GM23248 (cell line): ENCODE measurements around the gene LFNG. TPM values are rescaled to one million over a fixed set of nuclear protein-coding genes. Genes with fewer than 3 reads are reported as not detected.
A peak's percentile ranks its signal among the peaks of the same experiment; 100 is the strongest.

Experiments used
- DNase-seq: peaks from one replicate; pipeline ENCODE4 v3.0.0-alpha.2; 2015
- H2AFZ ChIP-seq: fragments of 200-600 bp; sonication (generic); 2 replicates; pipeline ENCODE4 v1.6.1; 2016; ENCODE audit warnings: antibody characterized with exemption
- H3F3A ChIP-seq: fragments of 200-600 bp; sonication (generic); 2 replicates; pipeline ENCODE4 v1.6.1; 2016; ENCODE audit warnings: mild to moderate bottlenecking, antibody characterized with exemption, mixed run types; ENCODE audit not compliant: insufficient read depth
- H3K27ac ChIP-seq: fragments of 200-600 bp; sonication (generic); 2 replicates; pipeline ENCODE4 v1.5.1; 2016; ENCODE audit warnings: mild to moderate bottlenecking
- H3K27me3 ChIP-seq: fragments of 200-600 bp; sonication (generic); replicated peaks from 2 replicates; pipeline ENCODE4 v1.6.1; 2016; ENCODE audit warnings: mild to moderate bottlenecking; ENCODE audit not compliant: insufficient read depth
- H3K36me3 ChIP-seq: fragments of 200-600 bp; sonication (generic); 2 replicates; pipeline ENCODE4 v1.6.1; 2016; ENCODE audit warnings: low read depth, mild to moderate bottlenecking
- H3K4me1 ChIP-seq: fragments of 200-600 bp; sonication (generic); 2 replicates; pipeline ENCODE4 v1.6.1; 2016; ENCODE audit warnings: mild to moderate bottlenecking; ENCODE audit not compliant: insufficient read depth
- H3K4me2 ChIP-seq: fragments of 200-600 bp; sonication (generic); one replicate; pipeline ENCODE4 v1.6.1; 2016; ENCODE audit warnings: mild to moderate bottlenecking; ENCODE audit not compliant: unreplicated experiment
- H3K4me3 ChIP-seq: fragments of 200-600 bp; sonication (generic); 2 replicates; pipeline ENCODE4 v1.5.1; 2016; ENCODE audit warnings: mild to moderate bottlenecking
- H3K79me2 ChIP-seq: fragments of 200-600 bp; sonication (generic); 2 replicates; pipeline ENCODE4 v1.6.1; 2016; ENCODE audit warnings: mild to moderate bottlenecking; ENCODE audit not compliant: insufficient read depth
- H3K9ac ChIP-seq: fragments of 200-600 bp; sonication (generic); 2 replicates; pipeline ENCODE4 v1.6.1; 2016; ENCODE audit warnings: mild to moderate bottlenecking
- H3K9me2 ChIP-seq: fragments of 200-600 bp; sonication (generic); 2 replicates; pipeline ENCODE4 v1.6.1; 2016; ENCODE audit warnings: mixed run types, mild to moderate bottlenecking, moderate library complexity; ENCODE audit not compliant: insufficient read depth
- H3K9me3 ChIP-seq: fragments of 200-600 bp; sonication (generic); one replicate; pipeline ENCODE4 v1.6.1; 2017; ENCODE audit warnings: low read depth
- H4K20me1 ChIP-seq: fragments of 200-600 bp; sonication (generic); 2 replicates; pipeline ENCODE4 v1.6.0; 2016; ENCODE audit not compliant: insufficient read depth
- EZH2 ChIP-seq: fragments of 200-600 bp; sonication (generic); IDR thresholded peaks from 2 replicates; pipeline ENCODE4 v1.6.1; 2018; ENCODE audit warnings: antibody characterized with exemption, mild to moderate bottlenecking; ENCODE audit not compliant: insufficient read depth, poor library complexity, severe bottlenecking
- EZH2phosphoT487 ChIP-seq: fragments of 200-600 bp; sonication (generic); IDR thresholded peaks from 2 replicates; pipeline ENCODE4 v1.6.1; 2018; ENCODE audit warnings: antibody characterized with exemption, moderate library complexity, mild to moderate bottlenecking, low read depth; ENCODE audit not compliant: insufficient read depth
- WGBS, 2 experiments: methylation state at CpG; one replicate each; pipeline ENCODE4 v1.1.6; 2015 to 2017; ENCODE audit warnings: low lambda C conversion rate in 2 of 2, low coverage in 1 of 2; ENCODE audit errors: missing lambda C conversion rate in 2 of 2; 5-methylcytosine and 5-hydroxymethylcytosine counted together
- in situ Hi-C: fragments of 300-500 bp; cut with MboI; formaldehyde crosslinking; loops from 2 replicates; pipeline ENCODE4 v1.15.0; 2020
- polyA plus RNA-seq: library from polyadenylated mRNA; unstranded; fragments of >200 nt; fragmentation: Nextera tagmentation; extraction: Ambion mirVana; gene quantifications from 2 replicates; pipeline ENCODE4 v1.2.1, GENCODE V29; 2016
- total RNA-seq: library from RNA; depleted of rRNA; stranded (reverse); fragments of >200 nt; shearing (Covaris generic); gene quantifications from 2 replicates; pipeline ENCODE4 v1.2.3, GENCODE V29; 2014

Gene LFNG
- total and polyA plus RNA-seq, 2 experiments from 2014 or later = 0.18 to 3.6 TPM

DNA sequence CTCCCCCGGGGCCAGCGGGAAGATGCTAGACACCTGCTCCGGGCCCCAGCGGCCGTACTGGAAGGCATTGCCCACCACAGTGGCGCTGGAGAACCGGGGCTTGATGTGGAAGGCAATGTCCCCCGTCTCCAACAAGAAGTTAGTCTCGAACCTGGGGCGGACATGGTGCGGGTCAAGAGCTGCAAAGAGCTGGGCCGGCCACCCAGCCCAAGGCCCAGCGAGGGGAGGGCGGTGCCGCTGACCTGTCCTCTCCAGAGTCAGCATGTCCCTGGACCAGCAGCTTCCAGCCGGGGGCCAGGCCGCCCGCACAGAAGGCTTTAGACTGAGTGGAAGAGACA is 43.9 kb upstream of the LFNG start:
- no peaks in the 10 kb centered on the region for H3K79me2 ChIP-seq
- peaks cover 13% of the 10 kb centered on the region for H3K4me1 ChIP-seq
- in situ Hi-C loops = no loop called here
- WGBS, 2 experiments = 81 to 88% methylated on average over 11 to 16 of the region's 18 CpGs
- H3F3A ChIP-seq = no peaks in the 10 kb centered on the region
- H3K27ac ChIP-seq = no peak overlapping the region
- H3K36me3 ChIP-seq = no peaks in the 10 kb centered on the region
- no peak for DNase-seq
- no peaks in the 10 kb centered on the region for H3K9me3 ChIP-seq
- H3K27me3 ChIP-seq = no peaks in the 10 kb centered on the region
- H3K4me2 ChIP-seq = no peak overlapping the region
- H3K4me3 ChIP-seq = no peak overlapping the region
- no peak overlapping the region for H3K9ac ChIP-seq
- no peaks in the 10 kb centered on the region for H3K9me2 ChIP-seq
- TF ChIP-seq EZH2phosphoT487 (no peak), EZH2 (no peak)
- H4K20me1 ChIP-seq = no peaks in the 10 kb centered on the region
- no peak overlapping the region for H2AFZ ChIP-seq

DNA sequence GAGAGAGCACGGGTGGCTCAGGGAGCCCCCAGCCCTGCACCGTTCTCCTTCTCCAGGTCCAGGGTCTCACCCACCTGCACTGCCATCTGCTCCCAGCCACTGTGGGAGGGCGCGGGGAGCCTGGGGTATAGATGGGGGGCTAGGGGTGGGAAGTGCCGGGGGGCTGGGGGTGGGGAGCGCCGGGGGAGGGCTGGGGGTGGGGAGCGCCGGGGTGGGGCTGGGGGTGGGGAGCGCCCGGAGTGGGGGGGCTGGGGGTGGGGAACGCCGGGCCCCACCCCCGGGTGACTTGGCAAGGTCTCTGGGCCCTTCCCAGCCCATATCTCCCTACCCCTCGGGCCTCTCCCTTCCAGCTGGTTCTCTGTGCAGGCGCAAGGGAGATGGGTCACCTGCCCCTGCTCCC is 43.3 kb upstream of the LFNG start, which contains the start of gene GRIFIN:
Gene GRIFIN, minus strand, starts transcription at position 101 of the 400 bp plus-strand sequence. Its CDS starts 15 bp downstream, at position 86.
- in situ Hi-C loops = no loop called here
- no peak within 1 kb of the TSS for H3K27ac ChIP-seq
- H3K36me3 ChIP-seq = no peaks in the 10 kb centered on the region
- H3K4me3 ChIP-seq = no peak within 1 kb of the TSS
- no peaks in the 10 kb centered on the region for H3K9me2 ChIP-seq
- no peak for DNase-seq
- TF ChIP-seq EZH2phosphoT487 (no peak), EZH2 (no peak)
- H3K4me1 ChIP-seq = peaks cover 13% of the 10 kb centered on the region
- H3F3A ChIP-seq = no peaks in the 10 kb centered on the region
- 54 to 89% methylated on average over 5 to 16 of the region's 16 CpGs for WGBS, 2 experiments
- no peak within 1 kb of the TSS for H3K4me2 ChIP-seq
- no peaks in the 10 kb centered on the region for H3K79me2 ChIP-seq
- no peaks in the 10 kb centered on the region for H4K20me1 ChIP-seq
- no peak within 1 kb of the TSS for H2AFZ ChIP-seq
- no peaks in the 10 kb centered on the region for H3K9me3 ChIP-seq
- no peaks in the 10 kb centered on the region for H3K27me3 ChIP-seq
- no peak within 1 kb of the TSS for H3K9ac ChIP-seq

DNA sequence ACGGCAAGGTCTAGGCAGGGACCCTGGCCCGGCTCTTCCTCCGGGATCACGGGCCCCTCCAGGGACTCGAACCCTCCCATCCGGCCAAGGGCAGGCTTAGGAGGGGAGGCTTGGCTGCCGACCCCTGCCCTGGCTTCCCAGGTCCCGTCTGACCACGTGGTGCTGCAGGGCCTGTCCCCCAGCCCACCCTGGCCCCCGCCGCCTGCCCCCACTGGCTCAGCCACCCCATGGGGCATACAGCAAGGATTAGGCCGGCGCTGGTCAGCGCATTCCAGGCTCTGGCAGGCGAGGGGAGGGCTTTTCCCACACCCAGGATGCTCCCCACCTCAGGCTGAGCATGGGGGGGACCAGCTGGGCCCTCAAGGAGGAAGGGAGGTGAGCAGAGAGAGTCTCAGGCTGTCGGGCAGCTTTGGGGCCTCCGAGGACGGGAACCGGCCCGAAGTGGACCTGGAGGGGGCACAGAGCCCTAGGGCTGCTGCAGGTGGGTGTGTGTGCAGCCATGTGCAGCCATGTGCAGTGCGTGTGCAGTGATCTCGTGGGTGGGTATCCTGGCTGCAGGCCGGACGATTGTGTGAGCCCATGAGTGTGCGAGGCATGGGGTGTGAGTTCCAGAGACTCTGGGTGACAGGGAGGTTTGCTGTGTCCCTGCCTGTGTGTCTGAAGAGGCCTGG is 42.7 kb upstream of the LFNG start:
- Histone ChIP-seq H3K4me1 (peaks cover 13% of the 10 kb centered on the region), H3K9ac (no peak overlapping the region), H3K79me2 (no peaks in the 10 kb centered on the region), H4K20me1 (no peaks in the 10 kb centered on the region), H3K36me3 (no peaks in the 10 kb centered on the region), H3K27ac (no peak overlapping the region), H3K27me3 (no peaks in the 10 kb centered on the region), H3F3A (no peaks in the 10 kb centered on the region), H3K4me2 (no peak overlapping the region), H3K9me3 (no peaks in the 10 kb centered on the region), H3K4me3 (no peak overlapping the region), H3K9me2 (no peaks in the 10 kb centered on the region), H2AFZ (no peak overlapping the region)
- TF ChIP-seq EZH2phosphoT487 (no peak), EZH2 (no peak)
- in situ Hi-C loops = no loop called here
- DNase-seq = no peak
- WGBS, 2 experiments = 66 to 67% methylated on average over 21 to 25 of the region's 25 CpGs

DNA sequence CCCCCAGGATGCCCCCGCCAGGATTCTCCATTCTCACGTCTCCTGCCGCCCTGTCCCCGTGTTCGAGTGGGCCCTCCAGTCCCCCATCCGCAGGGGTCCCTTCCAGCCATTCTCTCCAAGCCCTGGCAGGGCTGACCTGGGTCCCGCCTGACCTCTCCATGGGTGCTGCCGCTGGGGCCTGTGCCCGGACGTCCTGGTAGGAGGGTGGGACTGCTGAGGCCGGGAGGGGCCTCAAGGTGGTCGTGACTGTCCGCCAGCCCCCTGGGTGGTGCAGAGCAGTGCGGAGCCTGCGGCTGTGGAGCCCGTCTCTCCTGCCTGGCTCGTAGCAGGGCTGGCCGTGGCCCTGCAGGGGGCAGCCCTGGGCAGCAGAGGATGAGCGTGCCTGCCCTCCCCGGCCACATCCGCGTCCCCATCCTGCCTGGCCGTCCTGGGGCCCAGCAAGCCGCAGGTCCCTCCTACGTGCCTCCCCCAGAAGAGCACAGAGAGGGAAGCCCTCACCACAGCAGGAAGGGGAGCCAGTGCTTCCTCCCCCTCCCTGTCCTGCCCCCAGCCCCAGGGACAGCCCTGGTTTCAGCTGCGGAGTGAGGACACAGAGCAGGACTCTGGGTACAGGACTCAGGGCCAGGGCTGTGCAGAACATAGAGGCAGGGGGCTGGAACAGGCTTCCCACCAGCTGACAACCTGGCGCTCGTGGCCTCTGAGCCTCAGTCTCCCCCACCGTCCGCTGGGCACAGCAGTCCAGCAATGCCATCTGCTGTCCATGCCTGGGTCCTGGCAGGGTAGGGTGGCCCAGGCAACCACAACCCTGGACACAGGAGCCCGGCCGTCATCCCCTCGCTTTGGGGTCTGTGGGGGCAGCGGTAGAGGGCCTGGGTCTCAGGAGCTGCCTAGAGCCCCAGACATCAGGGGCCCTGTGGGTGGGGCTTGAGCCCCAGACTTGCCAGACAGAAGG is 41.9 kb upstream of the LFNG start:
- Histone ChIP-seq H3F3A (no peaks in the 10 kb centered on the region), H3K27me3 (no peaks in the 10 kb centered on the region), H4K20me1 (no peaks in the 10 kb centered on the region), H3K9me3 (no peaks in the 10 kb centered on the region), H3K9me2 (no peaks in the 10 kb centered on the region), H3K27ac (no peak overlapping the region), H3K9ac (peak overlapping the region; percentile 48; the same call in 1 of the 2 replicates), H3K4me1 (peaks cover 13% of the 10 kb centered on the region), H2AFZ (peak overlapping the region; percentile 60), H3K4me3 (no peak overlapping the region), H3K36me3 (no peaks in the 10 kb centered on the region), H3K4me2 (peak overlapping the region; percentile 13), H3K79me2 (no peaks in the 10 kb centered on the region)
- in situ Hi-C loops = no loop called here
- DNase-seq = peak; percentile 87
- 24 to 28% methylated on average over 32 to 34 of the region's 34 CpGs for WGBS, 2 experiments
- no peak for TF ChIP-seq EZH2phosphoT487
- TF ChIP-seq EZH2 = no peak
